Measurements from ENCODE around the gene TRAF2. TPM values are rescaled to one million over a fixed set of nuclear protein-coding genes. Genes with fewer than 3 reads are reported as not detected.

TRAF2 gene
- total and polyA plus RNA-seq, 2 donors, result 12.8 to 18.8 TPM

DNA sequence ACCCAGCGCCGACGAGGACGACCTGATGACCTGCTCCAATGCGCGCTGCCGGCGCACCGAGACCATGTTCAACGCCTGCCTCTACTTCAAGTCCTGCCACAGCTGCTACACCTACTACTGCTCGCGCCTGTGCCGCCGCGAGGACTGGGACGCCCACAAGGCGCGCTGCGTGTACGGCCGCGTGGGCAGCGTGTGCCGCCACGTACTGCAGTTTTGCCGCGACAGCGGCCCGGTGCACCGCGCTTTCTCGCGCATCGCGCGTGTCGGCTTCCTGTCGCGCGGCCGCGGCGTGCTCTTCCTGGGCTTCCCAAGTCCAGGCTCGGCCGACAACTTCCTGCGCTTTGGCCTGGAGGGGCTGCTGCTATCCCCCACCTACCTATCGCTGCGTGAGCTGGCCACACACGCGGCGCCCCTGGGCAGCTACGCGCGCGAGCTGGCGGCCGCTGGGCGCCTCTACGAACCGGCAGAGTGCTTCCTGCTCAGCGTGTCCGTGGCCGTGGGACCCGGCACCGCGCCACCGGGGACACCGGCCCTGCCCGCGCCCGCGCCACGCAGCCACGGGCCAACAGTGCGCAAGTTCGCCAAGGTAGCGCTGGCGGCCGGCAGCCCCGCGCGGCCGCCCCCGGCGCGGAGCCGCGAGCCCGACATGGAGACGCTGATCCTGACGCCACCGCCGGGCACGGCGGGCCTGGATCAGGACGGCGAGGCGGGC is 39.8 kb upstream of the TRAF2 start:
- H3K27me3 ChIP-seq (ENCODE audit: control insufficient read depth in 2 of 2, insufficient read depth in 1 of 2, low read length in 1 of 2), result peaks cover 55 to 71% of the 10 kb centered on the region in 2 donors
- H3K4me3 ChIP-seq (ENCODE audit: low read length in 2 of 2), result peak overlapping the region in 1 of 2 donors; percentile 11
- no peak overlapping the region for H3K27ac ChIP-seq (ENCODE audit: low read depth in 1 of 2, low read length in 1 of 2)
- no peak for DNase-seq (ENCODE audit: low read depth in 6 of 9, low spot score in 9 of 9)
- H3K9me3 ChIP-seq (ENCODE audit: control insufficient read depth in 2 of 2, insufficient read depth in 1 of 2, low read length in 1 of 2), result peaks cover 2 to 7% of the 10 kb centered on the region in 2 donors
- 8% methylated on average over 98 of the region's 98 CpGs for WGBS
- peaks cover under 1 to 5% of the 10 kb centered on the region in 2 donors for H3K36me3 ChIP-seq (ENCODE audit: control insufficient read depth in 2 of 2, insufficient read depth in 2 of 2, low read length in 1 of 2)
- peaks cover 18 to 44% of the 10 kb centered on the region in 2 donors for H3K4me1 ChIP-seq (ENCODE audit: control insufficient read depth in 2 of 2, insufficient read depth in 2 of 2, low read length in 2 of 2)

DNA sequence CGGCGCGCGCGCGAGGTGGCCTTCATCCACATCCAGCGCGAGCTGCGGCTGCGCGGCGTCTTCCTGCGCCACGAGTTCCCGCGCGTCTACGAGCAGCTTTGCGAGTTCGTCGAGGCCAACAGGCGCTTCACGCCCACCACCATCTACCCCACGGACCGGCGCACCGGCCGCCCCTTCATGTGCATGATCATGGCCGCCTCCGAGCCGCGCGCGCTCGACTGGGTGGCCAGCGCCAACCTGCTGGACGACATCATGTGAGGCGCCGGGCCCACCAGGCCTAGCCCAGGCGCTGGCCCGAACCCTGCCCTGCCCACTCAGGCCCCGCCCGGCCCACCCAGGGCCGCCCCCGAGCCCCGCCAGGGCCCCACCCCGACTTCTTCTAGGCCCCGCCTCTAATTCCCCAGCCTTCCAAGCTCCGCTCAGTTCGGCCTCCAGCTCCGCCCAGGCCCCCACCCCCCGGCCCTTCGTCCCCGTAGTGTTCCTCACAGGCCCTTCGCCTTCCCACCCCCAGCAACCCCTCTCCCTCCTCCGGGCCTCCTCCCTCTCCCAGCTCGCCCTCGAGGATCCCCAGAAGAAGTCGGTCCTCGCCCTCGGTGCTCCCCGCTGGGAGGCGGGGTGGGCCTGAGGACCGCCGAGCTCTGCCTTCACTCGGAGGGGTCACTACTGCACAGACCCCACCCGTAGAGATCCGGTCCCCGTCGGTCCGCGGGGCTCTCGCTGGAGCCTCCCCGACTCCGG is 39.1 kb upstream of the TRAF2 start:
- Histone ChIP-seq H3K4me1 (ENCODE audit: control insufficient read depth in 2 of 2, insufficient read depth in 2 of 2, low read length in 2 of 2) (peaks cover 18 to 37% of the 10 kb centered on the region in 2 donors), H3K27me3 (ENCODE audit: control insufficient read depth in 2 of 2, insufficient read depth in 1 of 2, low read length in 1 of 2) (peaks cover 55 to 68% of the 10 kb centered on the region in 2 donors)
- 6% methylated on average over 75 of the region's 75 CpGs for WGBS

DNA sequence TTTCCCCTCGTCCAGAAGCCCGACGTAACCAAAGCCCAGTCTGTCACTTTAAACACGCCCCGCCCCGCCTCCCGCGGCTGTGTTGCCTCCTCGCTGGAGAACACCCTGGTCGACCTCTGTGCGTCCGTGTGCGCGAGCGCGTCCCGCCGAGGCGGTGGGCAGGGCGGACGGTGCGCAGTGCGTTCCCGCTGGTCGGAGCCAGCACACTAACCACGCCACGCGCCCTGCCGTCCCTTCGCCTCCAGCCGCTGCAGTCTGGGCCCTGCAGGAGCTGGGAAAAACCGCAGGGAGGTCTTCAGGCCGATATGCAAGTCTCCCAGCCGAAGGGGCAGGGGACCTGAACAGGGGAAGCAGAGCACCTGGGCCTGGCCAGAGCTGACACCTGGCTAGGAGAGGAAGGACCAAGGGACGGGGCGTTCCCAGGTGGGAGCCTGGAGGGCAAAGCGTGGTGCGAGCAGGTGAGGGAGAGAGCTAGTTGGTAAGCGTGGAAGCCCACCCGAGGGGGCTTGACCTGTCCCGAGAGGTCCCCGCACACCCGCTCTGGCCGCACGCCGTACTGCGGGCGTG is 38.4 kb upstream of the TRAF2 start:
- WGBS, result 2% methylated on average over 48 of the region's 48 CpGs
- peak overlapping the region; percentile 24 to 39 for H3K27ac ChIP-seq (ENCODE audit: low read depth in 1 of 2, low read length in 1 of 2)
- peaks cover 17 to 32% of the 10 kb centered on the region in 2 donors for H3K4me1 ChIP-seq (ENCODE audit: control insufficient read depth in 2 of 2, insufficient read depth in 2 of 2, low read length in 2 of 2)

More for the DNA sequence above, 39.1 kb upstream of the TRAF2 start:
- Histone ChIP-seq H3K27ac (ENCODE audit: low read depth in 1 of 2, low read length in 1 of 2) (peak overlapping the region in 1 of 2 donors; percentile 24), H3K9me3 (ENCODE audit: control insufficient read depth in 2 of 2, insufficient read depth in 1 of 2, low read length in 1 of 2) (peaks cover 2 to 7% of the 10 kb centered on the region in 2 donors), H3K4me3 (ENCODE audit: low read length in 2 of 2) (peak overlapping the region in 1 of 2 donors; percentile 85), H3K36me3 (ENCODE audit: control insufficient read depth in 2 of 2, insufficient read depth in 2 of 2, low read length in 1 of 2) (peaks cover 0 to 5% of the 10 kb centered on the region in 2 donors)
- peak in 1 of 9 donors; percentile 27 for DNase-seq (ENCODE audit: low read depth in 6 of 9, low spot score in 9 of 9)

DNA sequence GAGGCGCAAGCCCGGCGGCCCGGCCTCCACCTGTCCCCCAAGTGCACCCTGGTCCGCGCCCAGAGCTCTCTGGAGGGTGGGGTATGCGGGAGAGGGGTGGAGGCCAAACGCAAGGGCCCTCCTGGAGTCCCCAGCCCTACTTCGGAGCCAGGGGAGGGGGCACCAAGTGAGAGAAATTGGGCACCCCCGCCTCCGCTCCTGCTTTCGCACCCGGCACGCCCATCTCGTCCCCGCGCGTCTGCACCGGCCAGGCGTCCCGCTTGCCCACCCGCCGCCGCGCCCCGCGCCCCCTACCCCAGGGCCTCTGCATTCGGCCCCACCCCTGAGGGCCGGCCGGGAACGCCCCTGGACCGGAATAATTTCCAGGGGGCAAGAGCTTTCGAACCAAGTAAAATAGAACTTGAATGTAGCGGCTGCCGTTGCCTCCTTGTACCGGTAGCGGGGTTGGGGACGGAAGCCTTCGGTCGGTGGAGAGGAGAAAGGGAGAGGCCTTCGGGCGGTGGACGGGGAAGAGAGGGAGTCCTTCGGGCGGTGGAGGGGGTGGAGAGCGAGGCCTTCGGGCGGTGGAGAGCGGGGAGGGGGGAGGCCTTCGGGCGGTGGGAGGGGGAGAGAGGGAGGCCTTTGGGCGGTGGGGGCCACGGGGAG is 37.8 kb upstream of the TRAF2 start:
- Histone ChIP-seq H3K36me3 (ENCODE audit: control insufficient read depth in 2 of 2, insufficient read depth in 2 of 2, low read length in 1 of 2) (peaks cover 0 to 5% of the 10 kb centered on the region in 2 donors), H3K4me1 (ENCODE audit: control insufficient read depth in 2 of 2, insufficient read depth in 2 of 2, low read length in 2 of 2) (peaks cover 14 to 26% of the 10 kb centered on the region in 2 donors), H3K27ac (ENCODE audit: low read depth in 1 of 2, low read length in 1 of 2) (peak overlapping the region in 1 of 2 donors; percentile 71), H3K27me3 (ENCODE audit: control insufficient read depth in 2 of 2, insufficient read depth in 1 of 2, low read length in 1 of 2) (peaks cover 49 to 56% of the 10 kb centered on the region in 2 donors), H3K9me3 (ENCODE audit: control insufficient read depth in 2 of 2, insufficient read depth in 1 of 2, low read length in 1 of 2) (peaks cover 2 to 7% of the 10 kb centered on the region in 2 donors), H3K4me3 (ENCODE audit: low read length in 2 of 2) (peak overlapping the region; percentile 74 to 85)
- DNase-seq (ENCODE audit: low read depth in 6 of 9, low spot score in 9 of 9), result peak in 1 of 9 donors; percentile 48
- 1% methylated on average over 52 of the region's 53 CpGs for WGBS

More for the DNA sequence above, 38.4 kb upstream of the TRAF2 start:
- Histone ChIP-seq H3K4me3 (ENCODE audit: low read length in 2 of 2) (peak overlapping the region; percentile 74 to 85), H3K27me3 (ENCODE audit: control insufficient read depth in 2 of 2, insufficient read depth in 1 of 2, low read length in 1 of 2) (peaks cover 55 to 62% of the 10 kb centered on the region in 2 donors), H3K9me3 (ENCODE audit: control insufficient read depth in 2 of 2, insufficient read depth in 1 of 2, low read length in 1 of 2) (peaks cover 2 to 7% of the 10 kb centered on the region in 2 donors), H3K36me3 (ENCODE audit: control insufficient read depth in 2 of 2, insufficient read depth in 2 of 2, low read length in 1 of 2) (peaks cover 0 to 5% of the 10 kb centered on the region in 2 donors)
- peak in 2 of 9 donors; percentile 41 to 64 for DNase-seq (ENCODE audit: low read depth in 6 of 9, low spot score in 9 of 9)

DNA sequence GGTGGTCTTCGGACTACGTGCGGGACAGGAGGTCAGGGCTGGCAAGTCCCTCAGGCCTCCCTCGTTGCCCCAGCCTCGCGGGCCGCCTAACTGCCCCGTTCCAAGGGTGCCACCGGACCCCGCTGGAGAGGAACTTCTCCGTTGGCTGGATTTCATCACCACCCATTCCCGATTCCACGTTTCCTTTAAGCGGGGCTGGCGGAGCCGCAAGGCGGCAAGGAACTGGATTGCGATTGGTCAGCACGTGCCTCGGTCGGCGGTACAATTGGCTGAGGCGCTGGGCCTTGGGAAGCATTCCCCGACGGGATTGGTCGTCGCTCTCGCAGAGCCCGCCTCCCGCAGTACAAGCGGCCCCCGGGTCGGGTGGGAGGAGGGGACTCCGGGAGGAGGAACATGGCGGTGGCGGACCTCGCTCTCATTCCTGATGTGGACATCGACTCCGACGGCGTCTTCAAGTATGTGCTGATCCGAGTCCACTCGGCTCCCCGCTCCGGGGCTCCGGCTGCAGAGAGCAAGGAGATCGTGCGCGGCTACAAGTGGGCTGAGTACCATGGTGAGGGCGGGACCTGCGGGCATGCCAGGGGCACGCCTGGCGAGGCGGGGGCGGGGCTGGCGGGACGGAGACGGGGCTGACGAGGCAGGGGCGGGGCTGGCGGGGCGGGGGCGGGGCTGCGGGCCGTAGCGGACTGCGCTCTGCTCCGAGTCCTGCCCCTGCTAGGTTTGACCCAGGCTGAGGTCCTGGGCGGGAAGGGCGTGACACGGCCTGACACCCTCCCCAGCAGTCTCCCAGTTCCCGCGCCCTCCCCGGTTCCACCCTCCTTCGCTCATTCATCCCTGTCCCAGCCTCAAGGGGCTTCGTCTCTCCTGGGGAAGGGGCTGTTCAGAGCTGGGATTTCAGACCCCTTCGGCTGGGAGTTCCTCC is 37.0 kb upstream of the TRAF2 start, which contains the start of gene PHPT1:
Gene PHPT1, plus strand, starts transcription at position 372 of the 922 bp plus-strand sequence. Its CDS starts 22 bp downstream, at position 394.
- Histone ChIP-seq H3K4me1 (ENCODE audit: control insufficient read depth in 2 of 2, insufficient read depth in 2 of 2, low read length in 2 of 2) (peaks cover 11 to 20% of the 10 kb centered on the region in 2 donors), H3K27me3 (ENCODE audit: control insufficient read depth in 2 of 2, insufficient read depth in 1 of 2, low read length in 1 of 2) (peaks cover 42 to 48% of the 10 kb centered on the region in 2 donors), H3K36me3 (ENCODE audit: control insufficient read depth in 2 of 2, insufficient read depth in 2 of 2, low read length in 1 of 2) (peaks cover 0 to 5% of the 10 kb centered on the region in 2 donors), H3K9me3 (ENCODE audit: control insufficient read depth in 2 of 2, insufficient read depth in 1 of 2, low read length in 1 of 2) (peaks cover 0 to 7% of the 10 kb centered on the region in 2 donors), H3K4me3 (ENCODE audit: low read length in 2 of 2) (peak within 1 kb of the TSS; percentile 74 to 85), H3K27ac (ENCODE audit: low read depth in 1 of 2, low read length in 1 of 2) (peak within 1 kb of the TSS; percentile 81 to 87)
- peak; percentile 93 to 98 (median 96) for DNase-seq (ENCODE audit: low read depth in 6 of 9, low spot score in 9 of 9)
- WGBS, result 2% methylated on average over 77 of the region's 77 CpGs

DNA sequence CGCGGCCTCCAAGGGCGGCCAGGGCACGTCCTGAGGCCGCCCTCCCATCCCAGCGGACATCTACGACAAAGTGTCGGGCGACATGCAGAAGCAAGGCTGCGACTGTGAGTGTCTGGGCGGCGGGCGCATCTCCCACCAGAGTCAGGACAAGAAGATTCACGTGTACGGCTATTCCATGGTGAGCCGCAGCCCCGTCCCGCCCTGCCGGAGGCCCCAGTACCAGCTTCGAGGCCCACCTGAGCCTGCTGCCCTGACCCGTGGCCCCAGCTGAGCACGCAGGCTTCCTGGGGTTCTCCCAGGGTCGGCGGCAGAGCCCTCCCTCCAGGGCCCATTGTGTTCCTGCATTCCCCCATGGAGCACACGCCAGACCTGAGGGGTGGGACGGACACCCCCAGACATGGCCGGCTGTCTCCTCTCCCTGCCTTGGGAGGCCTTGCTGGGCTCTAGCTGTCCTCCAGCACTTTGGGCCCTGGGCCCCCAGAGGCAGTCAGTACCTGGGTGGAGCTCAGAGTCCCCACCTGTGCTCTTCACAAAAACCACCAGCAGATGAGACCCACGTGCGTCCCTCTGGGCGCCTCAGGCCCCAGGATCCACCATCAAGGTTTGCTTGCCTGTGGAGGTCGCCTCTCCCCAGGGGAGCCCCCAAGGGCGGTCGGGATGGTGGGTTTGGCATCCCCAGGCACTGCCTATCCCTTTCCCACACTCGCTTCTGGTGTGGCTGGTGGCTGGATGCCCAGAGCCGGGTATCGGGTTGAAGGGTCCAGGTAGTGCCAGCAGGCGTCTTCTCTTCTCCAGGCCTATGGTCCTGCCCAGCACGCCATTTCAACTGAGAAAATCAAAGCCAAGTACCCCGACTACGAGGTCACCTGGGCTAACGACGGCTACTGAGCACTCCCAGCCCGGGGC is 36.1 kb upstream of the TRAF2 start:
- peak overlapping the region; percentile 74 to 85 for H3K4me3 ChIP-seq (ENCODE audit: low read length in 2 of 2)
- H3K4me1 ChIP-seq (ENCODE audit: control insufficient read depth in 2 of 2, insufficient read depth in 2 of 2, low read length in 2 of 2), result peaks cover 11 to 20% of the 10 kb centered on the region in 2 donors
- peaks cover 0 to 5% of the 10 kb centered on the region in 2 donors for H3K36me3 ChIP-seq (ENCODE audit: control insufficient read depth in 2 of 2, insufficient read depth in 2 of 2, low read length in 1 of 2)
- DNase-seq (ENCODE audit: low read depth in 6 of 9, low spot score in 9 of 9), result no peak
- 78% methylated on average over 43 of the region's 43 CpGs for WGBS
- no peak overlapping the region for H3K27ac ChIP-seq (ENCODE audit: low read depth in 1 of 2, low read length in 1 of 2)
- peaks cover 0 to 7% of the 10 kb centered on the region in 2 donors for H3K9me3 ChIP-seq (ENCODE audit: control insufficient read depth in 2 of 2, insufficient read depth in 1 of 2, low read length in 1 of 2)
- peaks cover 33 to 43% of the 10 kb centered on the region in 2 donors for H3K27me3 ChIP-seq (ENCODE audit: control insufficient read depth in 2 of 2, insufficient read depth in 1 of 2, low read length in 1 of 2)

DNA sequence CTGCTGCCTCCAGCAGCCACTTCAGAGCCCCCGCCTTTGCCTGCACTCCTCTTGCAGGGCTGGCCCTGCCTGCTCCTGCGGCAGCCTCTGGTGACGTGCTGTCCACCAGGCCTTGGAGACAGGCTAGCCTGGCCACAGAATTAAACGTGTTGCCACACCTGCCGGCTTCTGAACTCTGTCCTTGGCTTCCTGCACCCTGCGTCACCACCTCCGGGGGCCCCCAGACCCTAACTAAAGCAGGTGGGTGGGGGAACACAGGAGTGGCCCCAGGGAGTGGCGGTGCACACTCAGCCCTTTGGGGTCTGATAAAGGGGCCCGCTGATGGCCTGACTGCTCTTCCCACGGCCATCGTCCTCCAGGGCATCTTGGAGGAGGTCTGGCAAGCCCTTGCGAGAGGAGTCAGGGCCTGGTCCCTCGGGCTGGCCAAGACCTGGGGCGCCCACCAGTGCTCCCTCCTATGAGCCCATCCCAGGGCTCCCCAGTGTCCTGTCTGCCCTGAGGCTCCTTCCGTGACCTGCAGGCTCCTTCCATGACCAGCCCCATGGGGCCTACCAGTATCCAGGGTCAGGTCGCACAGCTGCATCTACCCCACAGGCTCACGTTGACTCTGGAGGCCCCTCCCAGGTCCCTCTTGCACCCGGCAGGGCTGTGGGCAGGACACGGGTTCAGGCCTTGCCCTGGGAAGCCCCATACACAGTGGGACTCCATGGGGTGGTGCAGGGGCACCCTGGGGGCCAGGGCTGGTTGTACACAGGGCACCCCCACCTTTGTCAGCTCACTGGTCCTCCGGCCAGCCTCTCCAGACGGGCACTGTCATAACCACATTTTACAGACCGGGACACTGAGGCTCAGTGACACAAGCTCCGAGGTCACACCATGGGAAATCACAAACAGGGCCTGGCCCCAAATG is 35.2 kb upstream of the TRAF2 start:
- H3K27ac ChIP-seq (ENCODE audit: low read depth in 1 of 2, low read length in 1 of 2), result no peak overlapping the region
- H3K36me3 ChIP-seq (ENCODE audit: control insufficient read depth in 2 of 2, insufficient read depth in 2 of 2, low read length in 1 of 2), result peaks cover 0 to 5% of the 10 kb centered on the region in 2 donors
- no peak for DNase-seq (ENCODE audit: low read depth in 6 of 9, low spot score in 9 of 9)
- peaks cover 11 to 20% of the 10 kb centered on the region in 2 donors for H3K4me1 ChIP-seq (ENCODE audit: control insufficient read depth in 2 of 2, insufficient read depth in 2 of 2, low read length in 2 of 2)
- peaks cover 24 to 34% of the 10 kb centered on the region in 2 donors for H3K27me3 ChIP-seq (ENCODE audit: control insufficient read depth in 2 of 2, insufficient read depth in 1 of 2, low read length in 1 of 2)
- peaks cover 0 to 3% of the 10 kb centered on the region in 2 donors for H3K9me3 ChIP-seq (ENCODE audit: control insufficient read depth in 2 of 2, insufficient read depth in 1 of 2, low read length in 1 of 2)
- 95% methylated on average over 23 of the region's 23 CpGs for WGBS
- H3K4me3 ChIP-seq (ENCODE audit: low read length in 2 of 2), result no peak overlapping the region

Measured in thymus (tissue), 11 donors.